ENCODE measurements around the gene HIBADH.

- TF ChIP-seq REST (IDR thresholded peaks at IDR 0.05; ENCODE audit: insufficient read depth in 1 of 2, low read depth in 2 of 2, low read length in 2 of 2) (no peak), TAF1 (IDR thresholded peaks at IDR 0.05; ENCODE audit: borderline replicate concordance, insufficient read depth, low read length) (0 out of 2 replicates have a peak, but pooled peaks have one; percentile 25)
These were observed 21.7 kb downstream of the HIBADH start for GRCh38 chr7:27640884-27641574.
